GM12873 (cell line): ENCODE results near the gene CASK.

Experiments used
- TF ChIP-seq, protein P1 (sequence below): IDR thresholded peaks from 2 replicates; pipeline ENCODE4 v1.5.1; 2012; ENCODE audit warnings: low read depth, mild to moderate bottlenecking, moderate library complexity, low read length, control low read depth; ENCODE audit not compliant: insufficient read depth; ENCODE audit errors: missing control alignments

CASK gene

GRCh38 chrX:41909068-41909467, 14.3 kb downstream of the CASK start:
- TF ChIP-seq, protein P1, sequence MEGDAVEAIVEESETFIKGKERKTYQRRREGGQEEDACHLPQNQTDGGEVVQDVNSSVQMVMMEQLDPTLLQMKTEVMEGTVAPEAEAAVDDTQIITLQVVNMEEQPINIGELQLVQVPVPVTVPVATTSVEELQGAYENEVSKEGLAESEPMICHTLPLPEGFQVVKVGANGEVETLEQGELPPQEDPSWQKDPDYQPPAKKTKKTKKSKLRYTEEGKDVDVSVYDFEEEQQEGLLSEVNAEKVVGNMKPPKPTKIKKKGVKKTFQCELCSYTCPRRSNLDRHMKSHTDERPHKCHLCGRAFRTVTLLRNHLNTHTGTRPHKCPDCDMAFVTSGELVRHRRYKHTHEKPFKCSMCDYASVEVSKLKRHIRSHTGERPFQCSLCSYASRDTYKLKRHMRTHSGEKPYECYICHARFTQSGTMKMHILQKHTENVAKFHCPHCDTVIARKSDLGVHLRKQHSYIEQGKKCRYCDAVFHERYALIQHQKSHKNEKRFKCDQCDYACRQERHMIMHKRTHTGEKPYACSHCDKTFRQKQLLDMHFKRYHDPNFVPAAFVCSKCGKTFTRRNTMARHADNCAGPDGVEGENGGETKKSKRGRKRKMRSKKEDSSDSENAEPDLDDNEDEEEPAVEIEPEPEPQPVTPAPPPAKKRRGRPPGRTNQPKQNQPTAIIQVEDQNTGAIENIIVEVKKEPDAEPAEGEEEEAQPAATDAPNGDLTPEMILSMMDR: no peak

DNA sequence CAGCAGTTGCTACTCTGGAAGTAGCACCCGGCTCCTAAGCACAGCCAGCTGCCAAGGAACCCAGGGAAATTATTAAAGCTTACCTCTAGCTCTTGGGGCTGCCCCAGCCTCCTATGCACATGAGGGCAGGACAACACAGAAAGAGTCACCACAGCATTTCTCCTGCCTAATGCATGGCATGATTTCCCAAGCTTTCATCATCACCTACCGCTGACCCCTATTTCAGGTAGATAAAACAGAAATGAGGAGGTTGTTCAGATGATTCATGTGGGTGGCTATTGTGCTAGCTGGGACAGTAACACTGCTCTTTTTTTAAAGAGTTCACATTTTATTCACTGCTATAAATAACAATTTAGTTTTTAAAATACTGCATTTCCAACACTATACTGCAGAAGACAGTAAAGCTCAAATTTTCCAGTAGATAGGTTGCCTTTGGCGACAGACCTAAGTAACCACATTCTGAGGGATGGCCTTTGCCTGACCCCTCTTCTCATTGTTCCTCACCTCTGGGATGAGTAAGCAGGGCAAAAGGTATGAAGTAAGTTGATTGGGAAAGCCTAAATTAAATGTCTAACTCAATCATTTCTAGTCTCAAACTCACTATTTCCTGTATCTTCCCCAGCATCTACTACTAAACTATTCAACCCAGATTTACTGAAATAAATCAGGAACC, 16.7 kb downstream of the CASK start:
- TF ChIP-seq, protein P1: no peak

DNA sequence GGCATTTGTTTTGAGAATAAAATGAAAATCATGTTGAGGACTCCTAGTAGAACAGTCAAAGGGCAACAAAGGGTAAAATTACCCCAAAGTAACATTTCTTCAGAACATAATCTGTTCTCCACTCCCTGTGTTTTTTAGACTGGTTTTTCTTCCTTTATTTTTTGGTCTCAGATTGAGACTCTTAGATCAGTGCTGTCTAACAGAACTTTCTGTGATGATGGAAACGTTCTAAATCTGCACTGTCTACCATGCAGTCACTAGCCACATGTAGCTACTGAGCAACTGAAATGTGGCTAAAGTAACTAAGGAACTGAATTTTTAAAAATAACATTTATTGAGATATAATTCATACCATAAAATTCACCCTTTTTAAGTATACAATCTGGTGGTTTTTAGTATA, 19.8 kb downstream of the CASK start:
- TF ChIP-seq, protein P1: no peak

DNA sequence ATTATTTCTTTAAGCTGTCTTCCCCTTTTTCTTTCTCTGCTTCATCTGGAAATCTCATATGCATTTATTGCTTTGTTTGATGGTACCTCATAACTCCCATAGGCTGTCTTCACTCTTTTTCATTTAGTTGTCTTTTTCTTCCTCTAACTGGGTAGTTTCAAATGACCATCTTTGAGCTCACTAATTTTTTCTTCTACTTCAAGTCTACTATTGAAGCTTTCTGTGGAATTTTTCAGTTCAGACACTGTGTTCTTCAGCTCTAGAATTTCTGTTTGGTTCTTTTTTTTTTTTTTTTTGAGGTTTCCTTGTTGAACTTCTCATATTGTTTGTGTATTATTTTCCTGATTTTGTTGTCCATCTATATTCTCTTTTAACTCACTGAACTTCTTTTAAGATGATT, 23.0 kb downstream of the CASK start:
- TF ChIP-seq, protein P1: no peak

DNA sequence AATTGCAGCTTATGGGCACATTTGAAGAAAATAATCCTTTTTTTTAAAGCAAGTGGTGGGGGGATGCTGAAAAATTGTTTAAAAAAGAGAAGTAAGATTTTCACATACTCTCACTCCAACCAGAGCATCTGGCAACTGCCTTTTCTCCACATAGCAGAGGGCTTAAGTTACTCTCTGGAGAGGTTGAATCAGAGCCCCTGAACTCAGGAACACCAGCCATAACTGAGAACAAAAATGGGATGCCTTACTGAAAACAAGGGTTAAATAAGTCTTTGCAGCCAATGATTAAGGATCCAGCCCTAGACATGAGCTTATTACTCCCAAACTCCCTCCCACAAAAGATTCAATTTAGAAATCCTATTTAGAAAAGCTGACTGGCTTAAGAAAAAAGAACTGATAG, 27.5 kb downstream of the CASK start:
- TF ChIP-seq, protein P1: no peak

GRCh38 chrX:41890026-41890423, 33.3 kb downstream of the CASK start:
- TF ChIP-seq, protein P1: no peak

- TF ChIP-seq, protein P1: no peak
These were observed 33.9 kb downstream of the CASK start for GRCh38 chrX:41889317-41890025.
